GM18520 (cell line): ENCODE measurements around the gene ACYP2.
"Not testable (repeated sequence)": the region's sequence is repeated elsewhere in the genome, so short reads cannot be mapped to it uniquely, and the experiment has no call there.

Source experiments
- ATAC-seq: cut with Tn5 transposase; IDR thresholded peaks from one replicate; pipeline ENCODE4 v1.9.1; 2021; ENCODE audit not compliant: unreplicated experiment

The ACYP2 gene

GRCh38 chr2:54097124-54097523 lies 18.3 kb upstream of the ACYP2 start:
- ATAC-seq, result no peak

- ATAC-seq, result no peak
These were observed 16.0 kb upstream of the ACYP2 start for GRCh38 chr2:54099370-54099769.

GRCh38 chr2:54099829-54100585 lies 15.4 kb upstream of the ACYP2 start:
- ATAC-seq, result peak; percentile 70

- no peak for ATAC-seq
These were observed 14.6 kb upstream of the ACYP2 start for GRCh38 chr2:54100772-54101171.

- no peak for ATAC-seq
These were observed 11.7 kb upstream of the ACYP2 start for GRCh38 chr2:54103454-54104314.

- ATAC-seq, result peak; percentile 73
These were observed 8.6 kb upstream of the ACYP2 start for GRCh38 chr2:54106631-54107454.

GRCh38 chr2:54107455-54107764 lies 8.0 kb upstream of the ACYP2 start:
- no peak for ATAC-seq

GRCh38 chr2:54107903-54108615 lies 7.4 kb upstream of the ACYP2 start:
- no peak for ATAC-seq

GRCh38 chr2:54109848-54110247 lies 5.6 kb upstream of the ACYP2 start:
- ATAC-seq, result no peak

- not testable (repeated sequence) for ATAC-seq
These were observed 936 bp upstream of the ACYP2 start for GRCh38 chr2:54114479-54114878.

GRCh38 chr2:54114936-54115283 lies 505 bp upstream of the ACYP2 start:
- no peak for ATAC-seq

- ATAC-seq, result not testable (repeated sequence)
These were observed 1.2 kb downstream of the ACYP2 start for GRCh38 chr2:54116598-54116997.

- ATAC-seq, result no peak
These were observed 5.5 kb downstream of the ACYP2 start for GRCh38 chr2:54120950-54121349.

GRCh38 chr2:54122171-54122935 lies 6.9 kb downstream of the ACYP2 start:
- ATAC-seq, result no peak

GRCh38 chr2:54122939-54123338 lies 7.5 kb downstream of the ACYP2 start:
- no peak for ATAC-seq

GRCh38 chr2:54127174-54127573 lies 11.8 kb downstream of the ACYP2 start:
- not testable (repeated sequence) for ATAC-seq

- ATAC-seq, result no peak
These were observed 17.6 kb downstream of the ACYP2 start for GRCh38 chr2:54133056-54133455.

GRCh38 chr2:54139210-54139609 lies 23.8 kb downstream of the ACYP2 start:
- no peak for ATAC-seq

GRCh38 chr2:54143780-54144179 lies 28.4 kb downstream of the ACYP2 start:
- ATAC-seq, result no peak

GRCh38 chr2:54148391-54148790 lies 33.0 kb downstream of the ACYP2 start:
- no peak for ATAC-seq
